ENCODE data around the gene GNAZ. TPM values are rescaled to one million over a fixed set of nuclear protein-coding genes. Genes with fewer than 3 reads are reported as not detected.

The GNAZ gene
- total RNA-seq, 4 donors from 2014 or later, result 4.1 to 16.2 (median 6.5) TPM

- TF ChIP-seq CTCF (IDR thresholded peaks at IDR 0.05; ENCODE audit: low read depth), result no peak
Measured at GRCh38 chr22:23058481-23059283, 11.6 kb upstream of the GNAZ start.

GRCh38 chr22:23059284-23059948 is 10.9 kb upstream of the GNAZ start:
- TF ChIP-seq CTCF (IDR thresholded peaks at IDR 0.05; ENCODE audit: low read depth), result no peak

GRCh38 chr22:23060612-23061400 is 9.5 kb upstream of the GNAZ start:
- TF ChIP-seq CTCF (IDR thresholded peaks at IDR 0.05; ENCODE audit: low read depth), result no peak

GRCh38 chr22:23061471-23062280 is 8.6 kb upstream of the GNAZ start:
- no peak for TF ChIP-seq CTCF (IDR thresholded peaks at IDR 0.05; ENCODE audit: low read depth)

GRCh38 chr22:23062616-23063538 is 7.4 kb upstream of the GNAZ start:
- TF ChIP-seq CTCF (IDR thresholded peaks at IDR 0.05; ENCODE audit: low read depth), result no peak
